TTC549 (cell line): ENCODE measurements around the gene BAG5.
"Not testable (repeated sequence)": the region's sequence is repeated elsewhere in the genome, so short reads cannot be mapped to it uniquely, and the experiment has no call there.

Experiments used
- FAIRE-seq: peaks from 2 replicates; lab custom pipeline; 2012; peaks lifted over from hg19 to GRCh38; lab: Jason Lieb, UNC

Gene BAG5

GRCh38 chr14:103521951-103522563, 40.4 kb downstream of the BAG5 start:
- no peak for FAIRE-seq

- no peak for FAIRE-seq
Observed at GRCh38 chr14:103521438-103521950, 41.0 kb downstream of the BAG5 start.

- no peak for FAIRE-seq
Observed at GRCh38 chr14:103520657-103521437, 41.6 kb downstream of the BAG5 start.

GRCh38 chr14:103520269-103520656, 42.2 kb downstream of the BAG5 start:
- FAIRE-seq = no peak

GRCh38 chr14:103519837-103520212, 42.6 kb downstream of the BAG5 start:
- FAIRE-seq = no peak

- no peak for FAIRE-seq
Observed at GRCh38 chr14:103519043-103519836, 43.2 kb downstream of the BAG5 start.

- FAIRE-seq = no peak
Observed at GRCh38 chr14:103518422-103519042, 43.9 kb downstream of the BAG5 start.

- FAIRE-seq = no peak
Observed at GRCh38 chr14:103517721-103518421, 44.6 kb downstream of the BAG5 start.

- no peak for FAIRE-seq
Observed at GRCh38 chr14:103517174-103517566, 45.3 kb downstream of the BAG5 start.

- no peak for FAIRE-seq
Observed at GRCh38 chr14:103516426-103517173, 45.9 kb downstream of the BAG5 start.

- FAIRE-seq = no peak
Observed at GRCh38 chr14:103514596-103515421, 47.6 kb downstream of the BAG5 start.

- FAIRE-seq = no peak
Observed at GRCh38 chr14:103512701-103513611, 49.5 kb downstream of the BAG5 start.

GRCh38 chr14:103512180-103512579, 50.3 kb downstream of the BAG5 start:
- not testable (repeated sequence) for FAIRE-seq

- no peak for FAIRE-seq
Observed at GRCh38 chr14:103510724-103511693, 51.4 kb downstream of the BAG5 start.

GRCh38 chr14:103509864-103510723, 52.4 kb downstream of the BAG5 start:
- FAIRE-seq = no peak

- FAIRE-seq = no peak
Observed at GRCh38 chr14:103508521-103509329, 53.7 kb downstream of the BAG5 start.
